ENCODE measurements around the gene TEK.

- TF ChIP-seq, protein P1, sequence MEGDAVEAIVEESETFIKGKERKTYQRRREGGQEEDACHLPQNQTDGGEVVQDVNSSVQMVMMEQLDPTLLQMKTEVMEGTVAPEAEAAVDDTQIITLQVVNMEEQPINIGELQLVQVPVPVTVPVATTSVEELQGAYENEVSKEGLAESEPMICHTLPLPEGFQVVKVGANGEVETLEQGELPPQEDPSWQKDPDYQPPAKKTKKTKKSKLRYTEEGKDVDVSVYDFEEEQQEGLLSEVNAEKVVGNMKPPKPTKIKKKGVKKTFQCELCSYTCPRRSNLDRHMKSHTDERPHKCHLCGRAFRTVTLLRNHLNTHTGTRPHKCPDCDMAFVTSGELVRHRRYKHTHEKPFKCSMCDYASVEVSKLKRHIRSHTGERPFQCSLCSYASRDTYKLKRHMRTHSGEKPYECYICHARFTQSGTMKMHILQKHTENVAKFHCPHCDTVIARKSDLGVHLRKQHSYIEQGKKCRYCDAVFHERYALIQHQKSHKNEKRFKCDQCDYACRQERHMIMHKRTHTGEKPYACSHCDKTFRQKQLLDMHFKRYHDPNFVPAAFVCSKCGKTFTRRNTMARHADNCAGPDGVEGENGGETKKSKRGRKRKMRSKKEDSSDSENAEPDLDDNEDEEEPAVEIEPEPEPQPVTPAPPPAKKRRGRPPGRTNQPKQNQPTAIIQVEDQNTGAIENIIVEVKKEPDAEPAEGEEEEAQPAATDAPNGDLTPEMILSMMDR (IDR thresholded peaks at IDR 0.05; ENCODE audit: low read depth, low read length, poor library complexity, severe bottlenecking), result no peak
- no peak for TF ChIP-seq EZH2phosphoT487 (IDR thresholded peaks at IDR 0.05; ENCODE audit: borderline replicate concordance, low read length)
Observed at GRCh38 chr9:27118916-27119315, 9.9 kb downstream of the TEK start.

Measured in DOHH2 (cell line).